ENCODE results near the gene NTM. TPM values are rescaled to one million over a fixed set of nuclear protein-coding genes. Genes with fewer than 3 reads are reported as not detected.

The NTM gene
- total RNA-seq, 1 donor from 2014 or later = 82.7 TPM

DNA sequence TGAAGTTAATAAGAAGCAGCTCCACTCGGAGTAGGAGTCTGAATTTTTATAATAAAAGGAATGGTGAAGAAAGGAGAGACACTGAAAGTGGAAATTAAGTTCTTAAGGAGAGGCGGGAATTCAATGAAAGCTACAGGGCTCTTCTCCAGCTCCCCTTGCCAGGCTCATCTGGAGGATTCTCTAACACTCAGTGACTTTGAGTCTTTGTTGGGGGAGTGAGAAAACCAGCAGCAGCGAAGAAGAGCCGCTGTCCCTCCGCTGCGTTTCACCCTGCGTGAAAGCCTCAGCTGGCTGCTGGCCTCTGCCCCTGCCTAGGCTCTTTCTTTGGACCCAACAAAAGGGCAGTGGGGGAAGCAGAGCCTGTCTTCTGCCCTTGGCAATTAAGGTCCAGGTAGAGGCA lies 113.0 kb downstream of the NTM start:
- peaks cover 6% of the 10 kb centered on the region for H3K27me3 Mint-ChIP-seq (ENCODE audit: unreplicated experiment)
- H3K36me3 Mint-ChIP-seq (ENCODE audit: unreplicated experiment) = no peaks in the 10 kb centered on the region
- no peak overlapping the region for H3K4me3 Mint-ChIP-seq (ENCODE audit: unreplicated experiment)
- H3K9me3 Mint-ChIP-seq (ENCODE audit: unreplicated experiment) = no peaks in the 10 kb centered on the region
- H3K4me1 Mint-ChIP-seq (ENCODE audit: unreplicated experiment) = no peaks in the 10 kb centered on the region
- DNase-seq (ENCODE audit: extremely low spot score, unreplicated experiment) = no peak
- H3K27ac Mint-ChIP-seq (ENCODE audit: unreplicated experiment) = no peak overlapping the region
- TF ChIP-seq, protein P1, sequence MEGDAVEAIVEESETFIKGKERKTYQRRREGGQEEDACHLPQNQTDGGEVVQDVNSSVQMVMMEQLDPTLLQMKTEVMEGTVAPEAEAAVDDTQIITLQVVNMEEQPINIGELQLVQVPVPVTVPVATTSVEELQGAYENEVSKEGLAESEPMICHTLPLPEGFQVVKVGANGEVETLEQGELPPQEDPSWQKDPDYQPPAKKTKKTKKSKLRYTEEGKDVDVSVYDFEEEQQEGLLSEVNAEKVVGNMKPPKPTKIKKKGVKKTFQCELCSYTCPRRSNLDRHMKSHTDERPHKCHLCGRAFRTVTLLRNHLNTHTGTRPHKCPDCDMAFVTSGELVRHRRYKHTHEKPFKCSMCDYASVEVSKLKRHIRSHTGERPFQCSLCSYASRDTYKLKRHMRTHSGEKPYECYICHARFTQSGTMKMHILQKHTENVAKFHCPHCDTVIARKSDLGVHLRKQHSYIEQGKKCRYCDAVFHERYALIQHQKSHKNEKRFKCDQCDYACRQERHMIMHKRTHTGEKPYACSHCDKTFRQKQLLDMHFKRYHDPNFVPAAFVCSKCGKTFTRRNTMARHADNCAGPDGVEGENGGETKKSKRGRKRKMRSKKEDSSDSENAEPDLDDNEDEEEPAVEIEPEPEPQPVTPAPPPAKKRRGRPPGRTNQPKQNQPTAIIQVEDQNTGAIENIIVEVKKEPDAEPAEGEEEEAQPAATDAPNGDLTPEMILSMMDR (IDR thresholded peaks at IDR 0.05) = no peak

DNA sequence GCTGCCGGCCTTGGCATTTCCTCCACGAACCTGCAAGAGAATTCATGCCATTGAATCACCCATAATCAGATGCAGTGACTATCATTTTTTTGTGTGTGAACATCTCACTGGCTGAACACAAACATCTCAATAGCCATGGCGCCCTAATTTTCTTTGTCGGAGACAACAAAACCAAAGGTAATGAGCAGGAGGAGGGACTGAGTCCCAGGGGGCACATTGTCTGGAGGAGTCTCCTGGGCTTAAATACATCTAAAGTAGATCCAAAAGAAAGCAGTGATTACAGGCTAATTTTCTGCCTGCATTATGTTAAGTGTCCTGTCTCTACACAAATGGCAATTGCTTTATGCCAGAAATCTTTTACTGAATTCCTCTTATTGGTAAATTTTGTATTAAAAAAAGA lies 113.5 kb downstream of the NTM start:
- Mint-ChIP-seq H3K4me1 (ENCODE audit: unreplicated experiment) (no peaks in the 10 kb centered on the region), H3K27me3 (ENCODE audit: unreplicated experiment) (peaks cover 6% of the 10 kb centered on the region), H3K36me3 (ENCODE audit: unreplicated experiment) (no peaks in the 10 kb centered on the region), H3K4me3 (ENCODE audit: unreplicated experiment) (no peak overlapping the region), H3K9me3 (ENCODE audit: unreplicated experiment) (no peaks in the 10 kb centered on the region), H3K27ac (ENCODE audit: unreplicated experiment) (no peak overlapping the region)
- TF ChIP-seq, protein P1 (IDR thresholded peaks at IDR 0.05) = no peak
- no peak for DNase-seq (ENCODE audit: extremely low spot score, unreplicated experiment)

DNA sequence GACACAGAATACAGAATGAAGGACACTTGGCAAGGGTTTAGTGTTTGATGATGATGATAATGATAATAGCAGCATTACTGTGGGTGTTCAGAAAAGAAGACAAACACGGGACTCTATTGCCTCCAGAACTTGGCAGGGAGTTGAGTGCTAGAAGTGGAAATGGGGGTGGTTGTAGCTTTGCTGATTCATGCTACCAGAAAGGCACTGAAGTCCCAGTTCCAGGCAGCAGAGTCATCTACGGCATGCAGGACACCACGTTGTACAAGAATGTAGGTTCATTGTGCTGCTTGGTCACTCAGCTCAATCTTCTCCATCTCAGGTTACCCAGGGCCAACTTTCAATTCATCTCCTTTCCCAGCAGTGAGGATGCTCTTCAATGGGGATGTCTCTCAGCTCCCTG lies 115.7 kb downstream of the NTM start:
- DNase-seq (ENCODE audit: extremely low spot score, unreplicated experiment) = no peak
- H3K9me3 Mint-ChIP-seq (ENCODE audit: unreplicated experiment) = no peaks in the 10 kb centered on the region
- H3K27ac Mint-ChIP-seq (ENCODE audit: unreplicated experiment) = no peak overlapping the region
- H3K4me1 Mint-ChIP-seq (ENCODE audit: unreplicated experiment) = no peaks in the 10 kb centered on the region
- TF ChIP-seq, protein P1 (IDR thresholded peaks at IDR 0.05) = no peak
- peaks cover 3% of the 10 kb centered on the region for H3K27me3 Mint-ChIP-seq (ENCODE audit: unreplicated experiment)
- H3K4me3 Mint-ChIP-seq (ENCODE audit: unreplicated experiment) = no peak overlapping the region
- H3K36me3 Mint-ChIP-seq (ENCODE audit: unreplicated experiment) = no peaks in the 10 kb centered on the region

DNA sequence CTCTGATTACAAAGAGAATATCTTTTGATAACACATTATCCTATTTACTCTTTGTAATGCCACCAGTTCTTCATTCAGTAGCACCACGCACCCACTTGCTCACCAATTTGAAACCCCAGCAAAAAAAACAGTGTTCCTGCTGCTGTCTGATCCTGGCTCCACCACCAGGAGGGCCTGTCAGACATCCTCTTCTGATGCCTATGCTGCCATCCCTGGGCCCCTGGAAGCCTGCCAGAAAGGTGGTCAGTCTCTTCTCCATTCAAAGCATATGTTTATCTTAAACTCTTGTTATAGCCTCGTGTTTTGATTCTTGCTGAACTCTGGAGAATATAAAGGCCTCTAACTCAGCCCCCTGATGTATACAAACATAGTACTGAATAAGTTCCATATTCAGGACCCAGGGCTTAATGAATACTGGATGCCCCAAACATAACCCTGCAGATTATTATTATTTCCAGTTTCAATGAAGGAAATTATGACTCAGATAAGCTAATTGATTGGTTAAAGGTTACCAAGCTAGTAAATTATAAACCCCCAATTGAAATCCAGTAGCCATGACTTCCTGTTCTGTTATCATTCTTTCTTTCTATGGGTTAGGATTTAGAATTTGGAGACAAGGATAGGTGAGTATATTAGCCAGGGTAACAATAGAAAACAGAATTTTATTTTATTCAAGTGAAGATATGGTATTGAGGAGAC lies 116.7 kb downstream of the NTM start:
- Mint-ChIP-seq H3K4me1 (ENCODE audit: unreplicated experiment) (no peaks in the 10 kb centered on the region), H3K9me3 (ENCODE audit: unreplicated experiment) (no peaks in the 10 kb centered on the region), H3K27me3 (ENCODE audit: unreplicated experiment) (peaks cover 3% of the 10 kb centered on the region), H3K36me3 (ENCODE audit: unreplicated experiment) (no peaks in the 10 kb centered on the region), H3K27ac (ENCODE audit: unreplicated experiment) (no peak overlapping the region), H3K4me3 (ENCODE audit: unreplicated experiment) (no peak overlapping the region)
- TF ChIP-seq, protein P1 (IDR thresholded peaks at IDR 0.05) = no peak
- no peak for DNase-seq (ENCODE audit: extremely low spot score, unreplicated experiment)

DNA sequence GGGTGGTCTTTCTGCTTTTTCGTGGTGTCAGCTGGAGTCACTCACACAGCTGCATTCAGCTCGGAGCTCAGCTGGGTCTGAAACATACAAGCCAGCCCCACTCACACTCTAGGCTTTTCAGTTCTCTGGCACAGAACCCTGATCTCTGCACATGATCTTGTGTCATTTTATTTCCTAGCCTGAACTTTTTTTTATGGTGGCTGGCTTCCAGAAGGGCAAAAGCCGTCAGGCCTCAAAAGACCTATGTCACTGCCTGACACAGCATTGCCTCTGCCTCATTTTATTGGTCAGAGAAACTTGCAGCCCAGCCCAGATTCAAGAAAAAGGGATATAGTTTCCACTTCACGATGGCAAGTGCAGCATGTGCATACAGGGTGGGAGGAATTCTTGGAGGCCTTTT lies 117.8 kb downstream of the NTM start:
- H3K27me3 Mint-ChIP-seq (ENCODE audit: unreplicated experiment) = peaks cover 3% of the 10 kb centered on the region
- no peaks in the 10 kb centered on the region for H3K4me1 Mint-ChIP-seq (ENCODE audit: unreplicated experiment)
- no peaks in the 10 kb centered on the region for H3K9me3 Mint-ChIP-seq (ENCODE audit: unreplicated experiment)
- no peak overlapping the region for H3K4me3 Mint-ChIP-seq (ENCODE audit: unreplicated experiment)
- DNase-seq (ENCODE audit: extremely low spot score, unreplicated experiment) = no peak
- TF ChIP-seq, protein P1 (IDR thresholded peaks at IDR 0.05) = no peak
- H3K36me3 Mint-ChIP-seq (ENCODE audit: unreplicated experiment) = no peaks in the 10 kb centered on the region
- no peak overlapping the region for H3K27ac Mint-ChIP-seq (ENCODE audit: unreplicated experiment)

All from osteocyte (in vitro differentiated cells).